GM19351 (cell line): ENCODE results near the gene CRABP1.
"Not testable (repeated sequence)": the region's sequence is repeated elsewhere in the genome, so short reads cannot be mapped to it uniquely, and the experiment has no call there.

Experiments used
- ATAC-seq: cut with Tn5 transposase; IDR thresholded peaks from one replicate; pipeline ENCODE4 v1.9.1; 2021; ENCODE audit warnings: mild to moderate bottlenecking, moderate library complexity; ENCODE audit not compliant: unreplicated experiment

CRABP1 gene

DNA sequence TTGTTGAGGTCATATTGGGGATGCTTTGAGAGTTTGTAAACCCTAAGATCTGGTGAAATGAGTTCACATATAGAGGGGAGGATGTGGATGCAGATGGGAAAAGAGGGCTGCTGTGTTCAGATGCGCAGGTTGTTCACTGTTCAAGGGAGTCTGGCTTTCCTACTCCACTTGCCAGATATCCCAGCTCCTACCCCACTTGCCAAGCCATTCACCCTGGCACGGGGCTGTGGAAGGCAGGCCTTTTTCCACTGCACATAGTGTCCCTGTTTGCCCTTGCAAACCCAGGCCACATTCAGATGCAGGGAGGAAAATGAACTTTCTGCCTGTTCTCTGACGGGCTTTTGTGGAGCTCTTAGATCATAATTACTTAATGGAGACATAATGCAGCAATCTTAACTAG is 29.0 kb downstream of the CRABP1 start:
- ATAC-seq: no peak

GRCh38 chr15:78370013-78370412 is 29.9 kb downstream of the CRABP1 start:
- no peak for ATAC-seq

DNA sequence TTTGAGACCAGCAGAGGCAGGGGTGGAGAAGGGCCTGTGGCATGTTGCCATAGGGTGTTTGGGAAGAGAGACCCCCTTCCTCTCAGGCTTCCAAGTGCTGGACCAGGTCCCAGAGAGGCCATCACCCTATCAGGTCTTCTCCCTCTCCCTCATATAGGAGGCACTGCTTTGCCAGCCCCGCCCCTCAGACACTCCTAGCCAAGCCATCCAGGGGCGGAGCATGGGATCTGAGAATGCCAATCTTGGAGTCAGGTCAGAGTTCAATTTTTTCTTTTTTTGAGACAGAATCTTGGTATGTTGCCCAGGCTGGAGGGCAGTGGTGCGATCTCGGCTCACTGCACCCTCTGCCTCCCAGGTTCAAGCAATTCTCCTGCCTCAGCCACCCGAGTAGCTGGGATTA is 32.7 kb downstream of the CRABP1 start:
- ATAC-seq: no peak

- no peak for ATAC-seq
These were observed 34.6 kb downstream of the CRABP1 start for GRCh38 chr15:78374436-78375393.

DNA sequence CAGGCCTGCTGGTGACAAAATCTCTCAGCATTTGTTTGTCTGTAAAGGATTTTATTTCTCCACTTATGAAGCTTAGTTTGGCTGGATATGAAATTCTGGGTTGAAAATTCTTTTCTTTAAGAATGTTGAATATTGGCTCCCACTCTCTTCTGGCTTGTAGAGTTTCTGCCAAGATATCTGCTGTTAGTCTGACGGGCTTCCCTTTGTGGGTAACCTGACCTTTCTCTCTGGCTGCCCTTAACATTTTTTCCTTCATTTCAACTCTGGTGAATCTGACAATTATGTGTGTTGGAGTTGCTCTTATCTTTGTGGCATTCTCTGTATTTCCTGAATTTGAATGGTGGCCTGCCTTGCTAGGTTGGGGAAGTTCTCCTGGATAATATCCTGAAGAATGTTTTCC is 40.0 kb downstream of the CRABP1 start:
- ATAC-seq: not testable (repeated sequence)

GRCh38 chr15:78382114-78382880 is 42.1 kb downstream of the CRABP1 start:
- ATAC-seq: no peak

DNA sequence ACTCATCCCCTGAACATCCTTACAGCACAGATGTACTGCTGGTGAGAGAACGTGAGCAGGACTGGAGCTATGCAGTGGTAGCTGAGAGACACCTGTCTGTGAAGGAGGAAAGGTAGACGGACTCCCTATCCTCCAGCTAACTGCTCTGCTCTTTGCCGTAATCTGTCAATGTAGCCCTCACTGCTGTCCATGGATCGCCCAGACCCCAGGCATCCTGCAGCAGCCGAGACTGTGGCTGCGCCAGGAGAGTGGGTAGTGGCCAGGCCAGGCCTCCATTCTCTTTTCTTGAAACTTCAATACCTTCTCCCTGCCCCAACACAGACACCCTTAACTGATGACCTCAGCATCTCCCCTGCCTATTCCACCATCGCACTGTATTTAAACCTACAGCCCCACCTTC is 44.5 kb downstream of the CRABP1 start:
- ATAC-seq: no peak

DNA sequence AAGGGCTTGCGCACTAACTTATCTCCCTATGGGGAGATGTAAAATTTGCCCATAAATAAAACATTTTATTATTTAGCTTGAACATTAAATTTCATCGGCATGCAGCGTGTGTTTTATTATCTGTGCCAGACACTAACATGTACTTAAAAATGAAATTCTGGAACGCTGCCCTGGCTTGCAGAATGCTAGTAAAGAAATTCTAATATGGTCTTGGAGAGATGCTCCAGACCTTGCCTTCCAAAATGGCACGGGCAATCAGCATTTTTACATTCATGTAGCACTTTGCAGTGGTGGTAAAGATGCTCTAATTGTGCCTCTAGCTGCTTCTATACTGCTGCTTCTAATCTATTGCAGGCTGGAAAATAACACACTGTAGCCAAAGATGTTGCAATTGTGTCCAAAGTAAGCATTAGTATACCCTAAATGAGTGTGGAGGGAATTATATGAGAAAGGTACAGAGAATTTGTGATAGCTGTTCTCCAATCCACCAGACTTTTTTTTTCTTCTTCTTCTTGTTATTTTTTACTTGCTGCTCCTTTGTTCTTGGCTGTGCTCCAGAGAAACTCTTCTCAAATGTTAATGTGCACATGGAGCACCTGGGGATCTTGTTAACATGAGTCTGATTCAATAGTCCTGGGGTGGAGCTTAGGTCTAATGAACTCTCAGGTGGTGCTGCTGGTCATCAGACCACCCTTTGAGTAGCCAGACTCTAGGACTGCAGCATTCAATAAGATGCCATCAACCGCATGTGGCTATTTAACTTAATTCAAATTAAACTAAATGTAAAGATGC is 47.3 kb downstream of the CRABP1 start:
- ATAC-seq: no peak

- no peak for ATAC-seq
These were observed 48.7 kb downstream of the CRABP1 start for GRCh38 chr15:78388865-78389264.

DNA sequence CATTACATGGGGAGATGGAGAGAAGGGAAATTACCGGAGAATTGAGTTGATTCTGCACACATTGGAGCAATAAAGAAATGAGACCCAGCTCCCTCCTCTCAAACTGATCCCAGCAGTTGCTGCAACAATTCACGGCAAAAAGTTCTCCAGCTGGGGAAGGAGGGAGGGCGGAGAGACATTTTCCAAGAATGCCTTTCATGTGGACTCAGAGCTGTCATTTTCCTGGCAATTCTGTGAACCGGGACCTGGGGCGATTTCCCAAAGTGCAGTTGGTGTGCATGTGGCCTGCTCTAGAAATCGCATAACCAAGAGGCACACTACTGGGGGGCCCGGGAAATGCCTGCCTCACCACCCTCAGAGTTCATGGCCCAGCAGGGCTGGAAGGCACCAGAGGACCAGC is 49.2 kb downstream of the CRABP1 start:
- ATAC-seq: no peak

- ATAC-seq: no peak
These were observed 49.6 kb downstream of the CRABP1 start for GRCh38 chr15:78389738-78390137.

- ATAC-seq: no peak
These were observed 50.1 kb downstream of the CRABP1 start for GRCh38 chr15:78390242-78390641.

DNA sequence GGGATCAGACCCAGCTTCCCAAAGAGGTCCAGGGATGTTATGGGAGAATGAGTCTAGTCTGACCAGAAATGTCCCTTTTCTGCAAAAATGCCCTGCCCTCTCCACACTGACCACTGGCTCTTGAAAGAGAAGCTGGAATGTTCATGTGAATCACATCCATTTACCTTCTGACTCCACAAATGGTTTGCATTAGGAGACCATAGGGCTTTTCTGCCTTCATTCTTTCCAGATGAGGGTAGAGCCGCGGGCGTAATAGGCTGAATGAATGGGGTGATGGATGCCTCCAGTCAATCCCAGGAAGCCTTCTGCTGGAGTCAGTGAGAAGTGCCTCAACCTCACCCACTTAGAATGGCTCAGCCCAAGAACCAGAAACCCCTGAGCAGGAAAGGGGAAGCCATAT is 50.7 kb downstream of the CRABP1 start:
- no peak for ATAC-seq

- no peak for ATAC-seq
These were observed 51.6 kb downstream of the CRABP1 start for GRCh38 chr15:78391781-78392180.

DNA sequence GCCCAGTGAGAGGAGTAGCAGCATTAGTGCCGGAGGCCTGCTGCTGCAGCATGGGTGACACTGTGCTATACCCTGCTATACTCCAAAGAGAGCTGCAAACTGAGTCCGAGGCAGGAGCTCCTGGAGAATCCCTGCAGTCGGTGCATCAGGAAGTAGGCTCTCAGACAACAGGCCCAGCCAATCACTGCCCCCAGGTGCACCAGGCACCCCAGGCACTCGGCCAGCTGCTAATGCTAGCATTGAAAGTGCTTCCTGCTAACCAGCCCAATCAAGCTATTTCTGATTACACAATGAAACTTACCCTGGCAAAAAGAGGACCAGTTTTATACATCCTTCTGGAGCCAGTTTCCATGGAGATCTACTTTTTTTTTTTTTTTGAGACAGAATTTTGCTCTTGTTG is 52.3 kb downstream of the CRABP1 start:
- ATAC-seq: no peak

DNA sequence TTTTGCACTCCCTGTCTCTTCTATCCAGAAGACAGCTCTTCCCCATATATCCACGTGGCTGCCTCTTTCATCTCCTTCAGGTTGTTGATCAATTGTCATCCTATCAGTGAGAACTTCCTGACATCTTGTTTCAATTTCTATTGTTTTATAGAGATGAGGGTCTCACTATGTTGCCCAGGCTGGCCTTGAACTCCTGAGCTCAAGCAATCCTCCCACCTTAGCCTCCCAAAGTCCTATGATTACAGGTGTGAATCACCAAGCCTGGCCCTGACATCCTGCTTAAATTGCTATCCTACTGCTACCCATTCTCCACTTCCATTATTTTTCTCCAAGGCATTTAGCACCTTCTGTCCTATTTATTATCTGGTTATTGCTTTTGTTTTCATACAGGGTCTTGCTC is 53.0 kb downstream of the CRABP1 start:
- no peak for ATAC-seq

DNA sequence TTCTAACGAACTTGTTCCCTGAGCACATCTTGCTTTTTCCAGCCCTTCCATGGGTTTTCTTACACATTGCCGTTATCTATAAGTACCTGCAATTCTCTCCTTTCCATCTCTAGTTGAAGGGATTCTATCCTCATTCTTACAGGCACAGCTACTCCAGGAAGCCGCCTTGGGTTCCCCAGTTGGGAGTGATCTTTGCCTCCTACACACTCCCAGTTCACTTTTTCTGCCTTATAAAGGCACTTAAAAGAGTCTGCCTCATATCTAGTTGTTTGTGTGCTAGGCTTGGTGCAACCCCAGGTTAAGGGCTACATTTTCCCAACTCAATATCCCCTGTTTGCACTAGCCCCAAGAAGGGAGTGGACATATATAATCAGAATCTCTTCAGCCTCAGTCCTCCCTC is 53.9 kb downstream of the CRABP1 start:
- no peak for ATAC-seq

DNA sequence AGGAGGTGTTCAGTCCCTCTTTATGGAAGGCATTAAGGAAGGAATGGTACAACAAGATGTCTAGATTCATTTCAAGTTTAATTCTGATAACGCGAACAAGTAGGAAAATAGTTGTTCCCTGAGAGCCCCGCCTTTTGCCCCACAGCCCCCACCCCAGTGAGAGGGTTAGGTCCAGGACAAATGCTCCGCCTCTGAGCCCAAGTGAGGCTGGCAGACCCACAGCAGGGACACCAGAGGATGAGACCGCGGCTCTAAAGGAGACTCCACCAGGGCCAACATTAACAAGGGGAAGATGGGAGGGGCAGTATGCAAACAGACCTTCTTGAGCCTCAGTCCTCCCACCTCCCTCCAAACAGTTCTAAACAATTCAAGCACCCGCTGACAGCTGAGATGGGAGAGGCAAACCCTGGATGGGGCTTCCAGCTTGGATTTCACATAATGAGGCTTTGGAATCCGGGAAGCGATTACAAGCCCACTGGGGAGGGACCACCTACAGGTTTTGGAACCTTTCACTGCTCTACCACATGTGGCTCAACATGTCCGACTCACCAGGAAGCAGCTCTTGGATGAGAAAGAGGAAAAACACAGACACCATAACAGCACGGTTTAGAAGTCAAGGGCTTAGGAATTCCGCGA is 54.9 kb downstream of the CRABP1 start:
- ATAC-seq: no peak

GRCh38 chr15:78396186-78396814 is 56.1 kb downstream of the CRABP1 start:
- ATAC-seq: no peak

DNA sequence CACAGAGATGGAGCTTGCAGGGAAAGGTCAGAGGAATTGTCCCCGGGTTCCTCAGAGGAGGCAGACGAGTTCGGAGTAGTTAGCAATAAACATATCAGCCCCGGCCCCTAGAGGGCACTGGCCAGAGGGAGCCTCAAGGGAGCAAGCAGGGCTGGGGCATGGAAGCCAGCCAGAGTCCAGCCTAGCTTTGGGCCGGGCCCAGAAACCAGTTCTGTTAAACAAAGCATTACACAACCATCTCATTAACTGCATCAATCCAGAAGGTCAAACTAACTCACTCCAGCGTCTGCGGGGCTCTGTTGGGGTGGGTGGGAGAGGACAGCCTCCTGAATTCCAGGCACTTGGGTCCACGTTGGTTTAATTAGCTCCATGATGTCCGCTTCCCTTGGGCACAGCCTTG is 56.8 kb downstream of the CRABP1 start:
- no peak for ATAC-seq
